ENCODE data around the gene CEP89.

GRCh38 chr19:32878988-32879387 is 92.8 kb downstream of the CEP89 start:
- TF ChIP-seq POLR2A (IDR thresholded peaks at IDR 0.05) (no peak), CTCF (IDR thresholded peaks at IDR 0.05) (no peak)
